H9 (cell line): ENCODE results near the gene FAM163B. TPM values are rescaled to one million over a fixed set of nuclear protein-coding genes. Genes with fewer than 3 reads are reported as not detected.

ENCODE experiments used
- DNase-seq: peaks from one replicate; pipeline ENCODE4 v3.0.0-alpha.2; 2017
- H2AFZ ChIP-seq: one replicate; pipeline ENCODE4 v1.6.1; 2013; ENCODE audit warnings: mild to moderate bottlenecking, low read length, control low read depth, moderate library complexity
- H2AK5ac ChIP-seq: 2 replicates; pipeline ENCODE4 v1.6.1; 2013; ENCODE audit warnings: low read length, control low read depth, mixed read lengths; ENCODE audit not compliant: insufficient read length
- H2BK120ac ChIP-seq: one replicate; pipeline ENCODE4 v1.6.1; 2013; ENCODE audit warnings: low read depth, mild to moderate bottlenecking, low read length, control low read depth, inconsistent platforms; ENCODE audit not compliant: poor library complexity, severe bottlenecking
- H2BK12ac ChIP-seq: 2 replicates; pipeline ENCODE4 v1.6.1; 2013; ENCODE audit warnings: low read length, control low read depth, mixed read lengths, low read depth; ENCODE audit not compliant: insufficient read length
- H2BK15ac ChIP-seq: 2 replicates; pipeline ENCODE4 v1.6.1; 2013; ENCODE audit warnings: low read depth, low read length, control low read depth
- H2BK20ac ChIP-seq: one replicate; pipeline ENCODE4 v1.6.1; 2013; ENCODE audit warnings: low read depth, mild to moderate bottlenecking, low read length, control low read depth, inconsistent platforms; ENCODE audit not compliant: poor library complexity, severe bottlenecking
- H2BK5ac ChIP-seq: 2 replicates; pipeline ENCODE4 v1.6.1; 2013; ENCODE audit warnings: low read length, control low read depth, mixed read lengths; ENCODE audit not compliant: insufficient read length
- H3K14ac ChIP-seq: 2 replicates; pipeline ENCODE4 v1.6.1; 2013; ENCODE audit warnings: low read length, control low read depth; ENCODE audit not compliant: insufficient read depth
- H3K18ac ChIP-seq: 2 replicates; pipeline ENCODE4 v1.6.1; 2013; ENCODE audit warnings: low read depth, mild to moderate bottlenecking, mixed read lengths, low read length, control low read depth; ENCODE audit not compliant: insufficient read length
- H3K23ac ChIP-seq: 2 replicates; pipeline ENCODE4 v1.6.1; 2013; ENCODE audit warnings: low read length, control low read depth, mixed read lengths, low read depth; ENCODE audit not compliant: insufficient read length
- H3K23me2 ChIP-seq: 2 replicates; pipeline ENCODE4 v1.6.1; 2013; ENCODE audit warnings: low read depth, mild to moderate bottlenecking, mixed read lengths, low read length, control low read depth; ENCODE audit not compliant: insufficient read length, poor library complexity, severe bottlenecking
- H3K27ac ChIP-seq: 2 replicates; pipeline ENCODE4 v1.5.1; 2013; ENCODE audit warnings: low read length, control low read depth, mixed read lengths, low read depth; ENCODE audit not compliant: insufficient read length
- H3K27me3 ChIP-seq: 2 replicates; pipeline ENCODE4 v1.6.1; 2013; ENCODE audit warnings: low read length, control low read depth, inconsistent platforms; ENCODE audit not compliant: insufficient read depth
- H3K4ac ChIP-seq: 2 replicates; pipeline ENCODE4 v1.6.1; 2013; ENCODE audit warnings: low read depth, mild to moderate bottlenecking, control low read depth, inconsistent platforms, low read length, moderate library complexity
- H3K4me1 ChIP-seq: 2 replicates; pipeline ENCODE4 v1.6.1; 2013; ENCODE audit warnings: low read length, control low read depth, inconsistent platforms; ENCODE audit not compliant: insufficient read depth
- H3K4me2 ChIP-seq: 2 replicates; pipeline ENCODE4 v1.6.1; 2013; ENCODE audit warnings: low read length, control low read depth, mixed read lengths; ENCODE audit not compliant: insufficient read length, insufficient read depth
- H3K56ac ChIP-seq: 2 replicates; pipeline ENCODE4 v1.6.1; 2013; ENCODE audit warnings: low read depth, mild to moderate bottlenecking, mixed read lengths, low read length, control low read depth; ENCODE audit not compliant: insufficient read length
- H3K79me1 ChIP-seq: 2 replicates; pipeline ENCODE4 v1.6.1; 2013; ENCODE audit warnings: low read depth, mild to moderate bottlenecking, moderate library complexity, low read length, control low read depth, inconsistent platforms; ENCODE audit not compliant: insufficient read depth, poor library complexity, severe bottlenecking
- H3K79me2 ChIP-seq: 2 replicates; pipeline ENCODE4 v1.6.1; 2013; ENCODE audit warnings: low read length, control low read depth, inconsistent platforms; ENCODE audit not compliant: insufficient read depth
- H3K9ac ChIP-seq: 2 replicates; pipeline ENCODE4 v1.6.1; 2013; ENCODE audit warnings: low read length, control low read depth, mixed read lengths; ENCODE audit not compliant: insufficient read length; ENCODE audit errors: extremely low read depth
- H3K9me3 ChIP-seq: one replicate; pipeline ENCODE4 v1.6.1; 2013; ENCODE audit warnings: low read depth, low read length, inconsistent platforms; ENCODE audit not compliant: control insufficient read depth
- H3T11ph ChIP-seq: one replicate; pipeline ENCODE4 v1.6.1; 2013; ENCODE audit warnings: mild to moderate bottlenecking, low read length, control low read depth, inconsistent platforms
- H4K20me1 ChIP-seq: one replicate; pipeline ENCODE4 v1.6.1; 2013; ENCODE audit not compliant: control insufficient read depth, insufficient read length, insufficient read depth
- H4K5ac ChIP-seq: 2 replicates; pipeline ENCODE4 v1.6.1; 2013; ENCODE audit warnings: low read depth, mild to moderate bottlenecking, mixed read lengths, low read length, control low read depth; ENCODE audit not compliant: insufficient read length
- H4K8ac ChIP-seq: replicated peaks from 2 replicates; pipeline ENCODE4 v1.6.1; 2013; ENCODE audit warnings: low read length, control low read depth, mixed read lengths, low read depth; ENCODE audit not compliant: insufficient read length
- H4K91ac ChIP-seq: 2 replicates; pipeline ENCODE4 v1.6.1; 2013; ENCODE audit warnings: low read depth, mild to moderate bottlenecking, moderate library complexity, mixed read lengths, low read length, control low read depth; ENCODE audit not compliant: insufficient read length
- H3K27ac Mint-ChIP-seq, 3 experiments: 2 replicates in 2 of 3; 3 replicates in 1 of 3; pipeline ENCODE4 v1.8.0; 2020 to 2021; ENCODE audit warnings: mixed read lengths in 3 of 3, mild to moderate bottlenecking in 1 of 3, moderate library complexity in 1 of 3
- H3K27me3 Mint-ChIP-seq: 2 replicates; pipeline ENCODE4 v1.8.0; 2021; ENCODE audit warnings: low read depth, mild to moderate bottlenecking, moderate library complexity, mixed read lengths
- H3K36me3 Mint-ChIP-seq, 3 experiments: 2 replicates in 2 of 3; 3 replicates in 1 of 3; pipeline ENCODE4 v1.8.0; 2020 to 2021; ENCODE audit warnings: low read depth in 3 of 3, mixed read lengths in 3 of 3; ENCODE audit not compliant: insufficient read depth in 1 of 3
- H3K4me1 Mint-ChIP-seq, 2 experiments: 2 replicates each; pipeline ENCODE4 v1.8.0; 2020; ENCODE audit warnings: mixed read lengths in 2 of 2
- H3K4me3 Mint-ChIP-seq, 2 experiments: 2 replicates in 1 of 2; 3 replicates in 1 of 2; pipeline ENCODE4 v1.8.0; 2020 to 2021; ENCODE audit warnings: mild to moderate bottlenecking in 2 of 2, mixed read lengths in 2 of 2, moderate library complexity in 1 of 2
- H3K9me3 Mint-ChIP-seq, 2 experiments: 2 replicates in 1 of 2; 3 replicates in 1 of 2; pipeline ENCODE4 v1.8.0; 2020; ENCODE audit warnings: mild to moderate bottlenecking in 2 of 2, mixed read lengths in 2 of 2, moderate library complexity in 1 of 2
- CTCF ChIP-seq: fragments of 200-600 bp; sonication (generic); conservative IDR thresholded peaks from 3 replicates; pipeline ENCODE4 v1.8.0; 2021; ENCODE audit warnings: antibody characterized with exemption, mild to moderate bottlenecking
- WGBS: extraction: QIAGEN DNeasy Blood & Tissue Kit; methylation state at CpG from one replicate; pipeline ENCODE4 v1.1.7; 2013; ENCODE audit warnings: missing lambda C conversion rate, low lambda C conversion rate, mixed read lengths; ENCODE audit not compliant: insufficient read length; ENCODE audit errors: extremely low coverage; 5-methylcytosine and 5-hydroxymethylcytosine counted together
- total RNA-seq: library from RNA; stranded (reverse); gene quantifications from 2 replicates; pipeline ENCODE4 v1.2.1, GENCODE V29; 2021

FAM163B gene
- total RNA-seq, 1 experiment from 2014 or later: 0.39 TPM

GRCh38 chr9:133605856-133606707, 3.1 kb downstream of the FAM163B start:
- H3K27ac Mint-ChIP-seq: no peak overlapping the region
- H3K56ac ChIP-seq: no peak overlapping the region
- TF ChIP-seq CTCF: no peak
- H4K91ac ChIP-seq: no peak overlapping the region
- H3K23me2 ChIP-seq: peaks cover 3% of the 10 kb centered on the region
- no peaks in the 10 kb centered on the region for H3K9me3 ChIP-seq
- H3K4me3 Mint-ChIP-seq: peak overlapping the region in 1 of 2 experiments; percentile 7; a peak in 1 of 5 replicates
- H3T11ph ChIP-seq: no peak overlapping the region
- no peaks in the 10 kb centered on the region for H3K4me1 ChIP-seq
- no peak for DNase-seq
- H3K14ac ChIP-seq: no peak overlapping the region; the same call in 1 of the 2 replicates
- no peak overlapping the region for H2BK120ac ChIP-seq
- H3K36me3 Mint-ChIP-seq: no peaks in the 10 kb centered on the region
- no peaks in the 10 kb centered on the region; a peak in 1 of 5 replicates for H3K9me3 Mint-ChIP-seq
- WGBS: no CpG with 5 or more reads among the region's 16 CpGs
- H2BK15ac ChIP-seq: no peak overlapping the region
- H3K4me2 ChIP-seq: no peak overlapping the region
- no peaks in the 10 kb centered on the region for H4K20me1 ChIP-seq
- no peak overlapping the region for H2AFZ ChIP-seq
- H3K23ac ChIP-seq: no peak overlapping the region
- peaks cover 9 to 37% of the 10 kb centered on the region in 2 experiments for H3K4me1 Mint-ChIP-seq
- no peak overlapping the region for H3K27ac ChIP-seq
- no peak overlapping the region for H2BK5ac ChIP-seq
- no peak overlapping the region for H3K9ac ChIP-seq
- no peak overlapping the region for H2BK12ac ChIP-seq
- no peak overlapping the region for H2AK5ac ChIP-seq
- no peak overlapping the region for H3K4ac ChIP-seq
- no peaks in the 10 kb centered on the region for H3K79me1 ChIP-seq
- H3K27me3 ChIP-seq: peaks cover 8% of the 10 kb centered on the region; the same call in 1 of the 2 replicates
- H3K27me3 Mint-ChIP-seq: peaks cover 50% of the 10 kb centered on the region
- no peak overlapping the region for H3K18ac ChIP-seq
- H2BK20ac ChIP-seq: no peak overlapping the region
- no peaks in the 10 kb centered on the region for H3K79me2 ChIP-seq
- no peak overlapping the region for H4K8ac ChIP-seq
- H4K5ac ChIP-seq: no peak overlapping the region
